ENCODE results near the gene UBE2QL1. TPM values are rescaled to one million over a fixed set of nuclear protein-coding genes. Genes with fewer than 3 reads are reported as not detected.

Gene UBE2QL1
- total and polyA plus RNA-seq, 2 of the 8 experiments (the other 6 are each of a cell fraction or from before 2014, with no cell fraction given), result 0.43 to 0.65 TPM

DNA sequence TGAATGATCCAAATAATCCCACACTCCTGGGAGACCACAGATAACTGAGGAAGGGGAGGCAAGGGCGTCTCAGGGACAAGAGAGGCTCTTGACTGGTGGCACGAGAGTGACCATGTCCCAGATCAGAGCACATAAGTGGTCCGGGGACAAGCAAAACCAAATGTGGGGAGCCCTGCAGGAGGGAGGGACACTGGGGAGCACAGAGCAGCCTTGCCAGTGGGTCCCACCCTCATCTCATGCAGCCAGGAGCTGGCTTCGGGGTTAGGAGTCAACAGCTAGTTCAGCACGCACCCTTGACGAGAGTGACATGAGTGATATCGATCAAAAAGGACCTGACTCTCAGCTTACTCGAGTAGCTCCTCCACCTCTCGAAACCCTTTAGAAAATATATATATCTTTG lies 16.5 kb upstream of the UBE2QL1 start:
- POLR2A ChIA-PET (ENCODE audit: partially characterized antibody), result no interaction called here
- no peaks in the 10 kb centered on the region for H3K36me3 ChIP-seq (ENCODE audit: control insufficient read depth in 2 of 4, insufficient read depth in 4 of 4, low read length in 3 of 4)
- no peak overlapping the region for H2BK20ac ChIP-seq (ENCODE audit: low read length)
- CTCF ChIA-PET (ENCODE audit: partially characterized antibody), result interaction anchor here (1.2 to 1.5 kb wide), 2 partner anchors 10 to 186 kb away, joined by 3 to 4 read pairs; no protein-coding TSS in a partner anchor
- H3K27ac ChIP-seq (ENCODE audit: low read depth, low read length), result no peak overlapping the region
- no peak overlapping the region for H3K4me3 ChIP-seq (ENCODE audit: extremely low read depth in 1 of 4, insufficient read depth in 2 of 4, low read depth in 3 of 4, low read length in 4 of 4)
- no peaks in the 10 kb centered on the region for H3K79me1 ChIP-seq (ENCODE audit: low read depth, low read length)
- H3K79me2 ChIP-seq (ENCODE audit: control insufficient read depth in 1 of 2, insufficient read depth in 2 of 2, low read length in 2 of 2), result no peaks in the 10 kb centered on the region
- H3K9me3 ChIP-seq (ENCODE audit: insufficient read depth in 2 of 2, low read depth in 1 of 2, low read length in 1 of 2), result 0 out of 4 replicates have a peak, but pooled peaks cover 0 to 2% of the 10 kb centered on the region in 2 experiments
- no peaks in the 10 kb centered on the region for H3K23me2 ChIP-seq (ENCODE audit: low read depth, low read length)
- no peak for DNase-seq (ENCODE audit: low read depth in 1 of 2, low spot score in 2 of 2)
- no peak overlapping the region for H3K9ac ChIP-seq (replicated peaks in 1 of 4; ENCODE audit: extremely low read depth in 1 of 4, low read depth in 3 of 4, low read length in 3 of 4)
- H3K27me3 ChIP-seq (replicated peaks in 1 of 4; ENCODE audit: control insufficient read depth in 3 of 4, extremely low read depth in 1 of 4, insufficient read depth in 3 of 4, low read length in 3 of 4), result peaks cover 0 to 2% (median under 1%) of the 10 kb centered on the region in 4 experiments; a peak in 3 of 7 replicates
- no peak overlapping the region for H3K4me2 ChIP-seq (ENCODE audit: insufficient read depth in 1 of 2, low read depth in 2 of 2, low read length in 2 of 2)
- H2BK12ac ChIP-seq (ENCODE audit: low read depth, low read length), result no peak overlapping the region
- no peak overlapping the region for H4K8ac ChIP-seq (ENCODE audit: extremely low read depth, insufficient read depth, low read length)
- no peak overlapping the region for H3K56ac ChIP-seq (replicated peaks; ENCODE audit: insufficient read length, low read depth, low read length)
- WGBS, 2 experiments (ENCODE audit: extremely low coverage in 1 of 2, insufficient coverage in 1 of 2, insufficient read length in 1 of 2, insufficient replicate concordance in 2 of 2, low coverage in 1 of 2, low lambda C conversion rate in 2 of 2, missing lambda C conversion rate in 1 of 2), result 88% methylated on average over 9 of the region's 9 CpGs; no CpG with 5 or more reads in 1 of the 2 experiments
- no peak overlapping the region for H3K14ac ChIP-seq (ENCODE audit: insufficient read length)
- H4K20me1 ChIP-seq (replicated peaks in 1 of 2; ENCODE audit: control insufficient read depth in 1 of 2, insufficient read depth in 2 of 2, low read length in 2 of 2), result no peaks in the 10 kb centered on the region
- H3K4ac ChIP-seq (replicated peaks; ENCODE audit: insufficient read length, low read depth, low read length), result no peak overlapping the region
- H3K23ac ChIP-seq (ENCODE audit: insufficient read length), result no peak overlapping the region
- no peak overlapping the region for H4K91ac ChIP-seq (replicated peaks; ENCODE audit: insufficient read length, low read length)
- no peak overlapping the region for H2BK15ac ChIP-seq (ENCODE audit: low read length)
- H2BK5ac ChIP-seq (ENCODE audit: low read depth, low read length), result no peak overlapping the region
- H3K4me1 ChIP-seq (replicated peaks in 1 of 4; ENCODE audit: control insufficient read depth in 3 of 4, insufficient read depth in 4 of 4, low read length in 3 of 4), result no peaks in the 10 kb centered on the region
- no peak overlapping the region for H2AFZ ChIP-seq (ENCODE audit: low read length)
- FAIRE-seq, result no peak
- no peak overlapping the region for H3K18ac ChIP-seq (ENCODE audit: extremely low read depth, low read length)
- no peak overlapping the region for H2BK120ac ChIP-seq (replicated peaks; ENCODE audit: low read depth, low read length)
- TF ChIP-seq SP1 (IDR thresholded peaks at IDR 0.05; ENCODE audit: low read depth, low read length), result no peak
- H4K5ac ChIP-seq (ENCODE audit: insufficient read length, low read depth, low read length), result no peak overlapping the region
- no peak overlapping the region for H2AK5ac ChIP-seq (ENCODE audit: low read depth, low read length)

Data from H1 (cell line).